Muscle layer of duodenum (tissue), 2 donors: ENCODE measurements around the gene KLHL1.

Experiments used
- H3K27ac ChIP-seq: one replicate; pipeline ENCODE4 v1.7.0; 2013; ENCODE audit warnings: mild to moderate bottlenecking, low read length
- H3K27me3 ChIP-seq: one replicate; pipeline ENCODE4 v1.7.0; 2013; ENCODE audit warnings: low read depth, mild to moderate bottlenecking, control low read depth, low read length
- H3K36me3 ChIP-seq, 2 donors: one replicate each; pipeline ENCODE4 v1.7.0; 2013; ENCODE audit warnings: low read length in 2 of 2, control low read depth in 1 of 2, mild to moderate bottlenecking in 1 of 2; ENCODE audit not compliant: insufficient read depth in 2 of 2, control insufficient read depth in 1 of 2
- H3K4me1 ChIP-seq, 2 donors: one replicate each; pipeline ENCODE4 v1.7.0; 2013; ENCODE audit warnings: low read length in 2 of 2, mild to moderate bottlenecking in 2 of 2, control low read depth in 1 of 2, moderate library complexity in 1 of 2; ENCODE audit not compliant: insufficient read depth in 2 of 2, control insufficient read depth in 1 of 2
- H3K4me3 ChIP-seq, 2 donors: one replicate each; pipeline ENCODE4 v1.7.0; 2013; ENCODE audit warnings: low read length in 2 of 2, low read depth in 1 of 2, mild to moderate bottlenecking in 1 of 2
- H3K9me3 ChIP-seq, 2 donors: one replicate each; pipeline ENCODE4 v1.7.0; 2013; ENCODE audit warnings: low read length in 2 of 2, control low read depth in 1 of 2, mild to moderate bottlenecking in 1 of 2; ENCODE audit not compliant: control insufficient read depth in 1 of 2
- donor health status: healthy.

The KLHL1 gene

DNA sequence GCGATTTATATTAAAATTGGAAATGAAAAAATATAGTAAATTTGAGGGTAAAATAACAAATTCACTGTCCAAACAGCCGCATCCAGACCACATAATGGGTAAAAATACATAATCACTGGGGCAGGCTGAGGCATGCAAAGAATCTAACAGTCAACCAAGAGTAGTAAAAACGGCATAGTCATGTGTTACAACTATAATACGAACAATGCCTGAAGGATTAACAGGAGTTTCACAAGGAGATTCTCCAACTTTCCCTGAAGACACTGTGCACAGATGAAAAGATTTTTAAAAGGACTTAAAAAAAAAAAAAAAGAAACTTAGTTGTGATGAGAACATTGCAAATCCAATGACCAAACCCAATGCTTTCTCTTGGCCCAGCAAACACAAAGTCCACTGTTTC lies 21.0 kb downstream of the KLHL1 start:
- H3K27ac ChIP-seq: no peak overlapping the region
- H3K4me3 ChIP-seq: no peak overlapping the region
- H3K36me3 ChIP-seq: no peaks in the 10 kb centered on the region
- no peaks in the 10 kb centered on the region for H3K27me3 ChIP-seq
- no peaks in the 10 kb centered on the region for H3K4me1 ChIP-seq
- no peaks in the 10 kb centered on the region for H3K9me3 ChIP-seq

GRCh38 chr13:70080012-70080411 lies 28.2 kb downstream of the KLHL1 start:
- no peaks in the 10 kb centered on the region for H3K4me1 ChIP-seq
- H3K27me3 ChIP-seq: no peaks in the 10 kb centered on the region
- no peaks in the 10 kb centered on the region for H3K9me3 ChIP-seq
- H3K27ac ChIP-seq: no peak overlapping the region
- H3K4me3 ChIP-seq: no peak overlapping the region
- H3K36me3 ChIP-seq: no peaks in the 10 kb centered on the region

DNA sequence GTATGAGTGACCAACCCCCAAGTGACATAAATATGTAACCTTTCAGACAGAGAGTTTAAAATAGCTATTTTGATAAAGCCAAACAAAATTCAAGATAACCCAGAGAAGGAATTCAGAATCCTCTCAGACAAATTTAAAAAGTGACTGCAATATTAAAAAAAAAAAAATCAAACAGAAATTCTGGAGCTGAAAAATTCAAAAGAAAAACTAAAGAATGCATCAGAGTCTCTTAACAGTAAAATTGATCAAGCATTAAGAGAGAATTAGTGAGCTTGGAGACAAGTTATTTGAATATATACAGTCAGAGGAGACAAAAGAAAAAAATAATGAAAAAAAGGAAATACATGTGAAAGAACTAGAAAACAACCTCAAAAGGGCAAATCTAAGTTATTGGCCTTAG lies 53.7 kb downstream of the KLHL1 start:
- Histone ChIP-seq H3K4me1 (no peaks in the 10 kb centered on the region), H3K27me3 (no peaks in the 10 kb centered on the region), H3K27ac (no peak overlapping the region)

DNA sequence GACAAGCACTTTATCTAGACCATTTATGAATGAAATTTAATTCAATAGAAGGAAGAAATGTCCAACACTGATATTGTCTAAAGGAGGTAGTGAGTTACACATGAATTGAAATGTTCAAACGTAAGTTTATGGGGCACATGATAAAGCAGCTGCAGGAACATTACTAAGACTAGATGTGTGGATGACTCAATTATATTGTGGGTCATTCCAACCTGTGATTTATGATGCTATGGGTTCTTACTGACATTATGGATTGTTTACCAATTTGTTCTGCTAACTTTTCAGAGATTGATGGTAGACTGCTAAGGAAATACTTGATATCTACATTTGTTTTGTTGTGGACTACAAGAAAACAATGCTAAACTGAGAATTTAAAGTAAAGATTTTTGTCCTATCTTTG lies 56.7 kb downstream of the KLHL1 start:
- Histone ChIP-seq H3K9me3 (no peaks in the 10 kb centered on the region), H3K27ac (no peak overlapping the region), H3K4me1 (no peaks in the 10 kb centered on the region), H3K36me3 (no peaks in the 10 kb centered on the region), H3K27me3 (no peaks in the 10 kb centered on the region), H3K4me3 (no peak overlapping the region)

More for the DNA sequence above, 53.7 kb downstream of the KLHL1 start:
- no peaks in the 10 kb centered on the region for H3K36me3 ChIP-seq
- no peak overlapping the region for H3K4me3 ChIP-seq
- no peaks in the 10 kb centered on the region for H3K9me3 ChIP-seq

GRCh38 chr13:70043685-70044084 lies 64.6 kb downstream of the KLHL1 start:
- Histone ChIP-seq H3K4me3 (no peak overlapping the region), H3K4me1 (no peaks in the 10 kb centered on the region), H3K9me3 (no peaks in the 10 kb centered on the region), H3K27me3 (no peaks in the 10 kb centered on the region), H3K27ac (no peak overlapping the region), H3K36me3 (no peaks in the 10 kb centered on the region)

GRCh38 chr13:70042193-70042592 lies 66.1 kb downstream of the KLHL1 start:
- Histone ChIP-seq H3K4me3 (no peak overlapping the region), H3K4me1 (no peaks in the 10 kb centered on the region), H3K9me3 (no peaks in the 10 kb centered on the region), H3K27me3 (no peaks in the 10 kb centered on the region), H3K27ac (no peak overlapping the region), H3K36me3 (no peaks in the 10 kb centered on the region)

GRCh38 chr13:70034286-70034685 lies 74.0 kb downstream of the KLHL1 start:
- Histone ChIP-seq H3K4me3 (no peak overlapping the region), H3K27me3 (no peaks in the 10 kb centered on the region), H3K27ac (no peak overlapping the region), H3K9me3 (no peaks in the 10 kb centered on the region), H3K36me3 (no peaks in the 10 kb centered on the region), H3K4me1 (no peaks in the 10 kb centered on the region)

GRCh38 chr13:70027551-70027950 lies 80.7 kb downstream of the KLHL1 start:
- no peak overlapping the region for H3K27ac ChIP-seq
- H3K36me3 ChIP-seq: no peaks in the 10 kb centered on the region
- H3K9me3 ChIP-seq: no peaks in the 10 kb centered on the region
- no peaks in the 10 kb centered on the region for H3K27me3 ChIP-seq
- H3K4me3 ChIP-seq: no peak overlapping the region
- no peaks in the 10 kb centered on the region for H3K4me1 ChIP-seq

DNA sequence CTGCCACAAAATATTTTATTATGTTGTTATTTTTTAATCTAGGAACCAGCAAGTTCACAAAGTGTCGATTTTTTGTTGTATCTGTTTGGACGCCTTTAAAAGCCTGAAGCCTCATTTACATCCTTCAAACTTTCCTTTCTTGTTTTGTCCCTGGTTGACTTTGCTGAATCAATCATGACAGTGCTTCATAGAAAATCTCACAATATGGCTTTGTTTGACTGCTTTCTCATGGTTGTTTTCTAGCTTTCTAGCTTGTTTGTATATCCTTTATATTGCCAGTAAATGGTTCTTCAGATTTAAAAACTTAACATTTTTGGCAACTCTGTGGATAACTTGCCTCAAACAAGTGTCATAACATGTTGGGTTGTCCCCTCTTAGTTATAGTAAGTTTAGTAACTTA lies 84.7 kb downstream of the KLHL1 start:
- Histone ChIP-seq H3K9me3 (no peaks in the 10 kb centered on the region), H3K4me1 (no peaks in the 10 kb centered on the region), H3K36me3 (no peaks in the 10 kb centered on the region), H3K27me3 (no peaks in the 10 kb centered on the region), H3K4me3 (no peak overlapping the region), H3K27ac (no peak overlapping the region)

DNA sequence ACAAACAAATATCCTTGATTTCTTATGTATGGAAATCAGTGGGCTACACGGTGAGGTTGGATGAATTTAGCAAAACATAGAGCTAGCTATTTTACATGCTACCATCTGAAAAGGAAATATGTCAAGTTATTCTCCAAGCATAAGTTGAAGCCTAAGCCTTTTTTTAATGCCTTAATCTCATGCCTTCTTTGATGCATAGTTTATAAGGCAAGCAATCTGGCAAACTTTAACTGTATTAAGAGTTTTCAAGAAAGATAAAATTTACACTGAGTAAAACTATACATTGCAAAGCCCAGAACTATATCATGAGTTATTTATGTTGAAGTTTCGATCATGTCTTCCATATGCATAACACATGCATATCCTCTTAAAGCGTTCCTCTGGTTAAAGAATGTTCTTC lies 85.6 kb downstream of the KLHL1 start:
- H3K4me1 ChIP-seq: no peaks in the 10 kb centered on the region
- H3K9me3 ChIP-seq: no peaks in the 10 kb centered on the region
- no peak overlapping the region for H3K27ac ChIP-seq
- no peak overlapping the region for H3K4me3 ChIP-seq
- H3K36me3 ChIP-seq: no peaks in the 10 kb centered on the region
- H3K27me3 ChIP-seq: no peaks in the 10 kb centered on the region

DNA sequence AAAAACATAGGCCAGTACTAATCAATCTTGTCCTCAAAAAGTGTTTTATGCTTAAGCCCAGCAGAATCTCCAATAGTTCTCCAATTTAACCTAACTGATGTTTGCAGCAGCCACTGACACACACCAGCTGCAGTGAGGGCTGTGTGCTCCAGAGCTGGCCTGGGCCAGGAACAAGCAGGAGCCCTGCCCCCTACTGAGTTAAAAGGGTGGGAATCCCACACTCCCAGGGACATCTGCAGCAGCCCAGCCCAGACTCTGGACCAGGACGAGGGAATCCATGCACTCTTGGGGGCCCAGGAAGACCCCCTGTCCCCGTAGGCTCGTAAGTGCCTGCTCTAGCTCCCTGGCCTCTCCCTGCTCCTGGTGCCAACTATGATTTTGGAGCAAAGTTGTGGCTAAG lies 92.1 kb downstream of the KLHL1 start:
- Histone ChIP-seq H3K4me1 (no peaks in the 10 kb centered on the region), H3K4me3 (no peak overlapping the region), H3K9me3 (no peaks in the 10 kb centered on the region), H3K36me3 (no peaks in the 10 kb centered on the region), H3K27ac (no peak overlapping the region), H3K27me3 (no peaks in the 10 kb centered on the region)

GRCh38 chr13:70014337-70014736 lies 93.9 kb downstream of the KLHL1 start:
- H3K36me3 ChIP-seq: no peaks in the 10 kb centered on the region
- H3K4me1 ChIP-seq: no peaks in the 10 kb centered on the region
- H3K27ac ChIP-seq: no peak overlapping the region
- H3K9me3 ChIP-seq: no peaks in the 10 kb centered on the region
- H3K27me3 ChIP-seq: no peaks in the 10 kb centered on the region
- H3K4me3 ChIP-seq: no peak overlapping the region
